Activated T-helper 9 cell treated with anti-CD3 and anti-CD28 coated beads, Interleukin-2, amount 50 U/mL, for 16 hours (primary cell): ENCODE results near the gene KRTAP12-2.
"Not testable (repeated sequence)": the region's sequence is repeated elsewhere in the genome, so short reads cannot be mapped to it uniquely, and the experiment has no call there.

Experiments used
- DNase-seq: peaks from one replicate; pipeline ENCODE4 v3.0.0-alpha.2; 2020; ENCODE audit warnings: low read depth

The KRTAP12-2 gene

GRCh38 chr21:44684077-44684476, 17.4 kb upstream of the KRTAP12-2 start:
- no peak for DNase-seq

DNA sequence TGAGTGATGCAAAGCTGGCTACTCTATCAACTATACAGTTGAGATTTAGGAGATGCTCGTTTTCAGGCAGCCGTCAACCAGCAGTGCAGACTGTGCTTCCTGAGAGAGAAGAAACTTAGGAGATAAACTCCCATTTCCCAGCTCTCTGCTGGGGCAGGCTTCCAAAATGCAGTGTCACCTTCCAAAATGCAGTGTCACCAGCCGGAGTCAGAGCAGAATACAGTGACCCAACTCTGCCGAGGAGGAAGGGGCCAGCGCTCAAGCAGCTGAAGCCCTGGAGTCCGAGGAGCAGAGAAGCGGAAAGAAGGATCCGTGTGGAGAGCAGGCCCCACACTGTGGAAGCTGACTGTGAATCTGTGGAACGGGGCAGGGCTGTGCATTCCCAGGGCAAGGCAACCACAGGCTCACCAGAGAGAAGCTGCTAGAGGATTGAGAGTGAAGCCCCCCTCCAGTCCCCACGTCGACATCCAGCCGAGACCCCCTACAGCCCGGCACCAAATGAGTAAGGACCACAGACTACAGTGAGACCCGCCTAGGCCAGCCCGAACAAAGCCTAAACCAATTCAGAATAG, 15.9 kb upstream of the KRTAP12-2 start:
- no peak for DNase-seq

DNA sequence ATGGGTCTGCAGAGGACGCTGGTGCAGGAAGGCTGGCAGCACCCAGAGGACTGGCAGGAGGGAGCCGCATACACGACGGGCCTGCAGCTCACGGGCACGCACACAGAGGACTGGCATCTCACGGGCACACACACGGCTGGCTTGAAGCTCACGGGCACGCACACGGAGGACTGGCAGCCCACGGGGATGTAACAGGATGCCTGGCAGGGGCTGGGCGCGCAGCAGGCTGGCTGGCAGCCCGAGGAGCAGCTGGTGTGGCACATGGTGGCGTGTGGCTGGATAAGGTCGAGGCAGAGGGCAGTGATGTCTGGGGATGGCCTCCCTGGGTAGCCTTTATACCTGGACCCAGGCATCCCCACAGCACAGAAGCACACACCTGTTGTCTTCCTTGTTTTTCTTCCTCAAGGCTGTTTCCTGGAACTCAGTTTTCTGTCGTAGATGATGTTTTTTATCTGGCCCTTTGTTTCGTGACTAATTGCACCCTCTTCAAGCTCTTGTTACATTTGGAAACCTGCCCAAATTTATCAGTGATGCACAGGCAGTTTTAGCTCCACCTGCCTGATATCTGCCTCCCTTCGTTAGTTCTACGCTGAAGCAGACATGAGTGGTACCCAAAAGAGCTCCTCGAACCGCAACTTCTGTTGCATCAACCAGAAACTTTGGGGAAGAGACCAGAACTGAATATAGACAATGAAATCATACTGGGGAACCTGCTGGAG, 15.3 kb upstream of the KRTAP12-2 start, which contains the start of gene KRTAP12-1:
KRTAP12-1 (minus strand) TSS at position 303 of the 719 bp plus-strand sequence; CDS start at position 263, 40 bp downstream.
- no peak for DNase-seq

DNA sequence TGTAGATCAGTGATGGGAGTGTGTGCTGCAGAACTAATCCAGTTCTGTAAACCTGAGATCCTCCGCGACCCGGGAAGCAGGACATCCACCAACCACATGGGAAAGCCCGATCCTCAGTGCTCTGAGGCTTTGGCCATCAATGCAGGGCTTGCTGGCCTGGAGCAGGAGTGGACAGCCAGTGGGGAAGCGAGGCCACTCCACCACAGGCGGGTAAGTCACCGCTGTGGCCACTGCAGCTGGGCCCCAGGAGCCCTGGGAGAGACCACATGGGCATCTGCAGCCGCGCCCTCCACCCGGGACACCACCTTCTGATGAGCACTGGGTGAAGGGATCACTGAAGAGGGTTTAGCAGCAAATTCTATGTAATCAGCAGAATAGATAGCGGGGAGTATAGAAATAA, 14.4 kb upstream of the KRTAP12-2 start:
- no peak for DNase-seq

DNA sequence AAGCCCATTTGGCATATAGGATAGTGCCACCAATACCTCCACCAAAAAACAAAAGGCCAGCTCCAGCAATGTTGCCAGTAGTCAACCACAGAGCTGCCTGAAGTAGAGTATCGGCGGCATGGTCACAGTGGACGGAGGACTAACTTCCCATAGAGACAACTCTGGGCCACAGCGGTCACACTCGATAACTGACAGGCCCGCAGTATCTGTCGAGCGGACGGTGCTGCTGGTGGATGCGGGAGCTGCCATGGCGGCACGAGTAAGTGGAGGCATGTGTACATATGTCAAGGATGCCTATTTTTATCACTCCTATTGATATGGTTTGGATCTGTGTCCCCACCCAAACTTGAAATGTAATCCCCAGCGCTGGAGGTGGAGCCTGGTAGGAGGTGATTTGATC, 11.2 kb upstream of the KRTAP12-2 start:
- DNase-seq, result no peak

DNA sequence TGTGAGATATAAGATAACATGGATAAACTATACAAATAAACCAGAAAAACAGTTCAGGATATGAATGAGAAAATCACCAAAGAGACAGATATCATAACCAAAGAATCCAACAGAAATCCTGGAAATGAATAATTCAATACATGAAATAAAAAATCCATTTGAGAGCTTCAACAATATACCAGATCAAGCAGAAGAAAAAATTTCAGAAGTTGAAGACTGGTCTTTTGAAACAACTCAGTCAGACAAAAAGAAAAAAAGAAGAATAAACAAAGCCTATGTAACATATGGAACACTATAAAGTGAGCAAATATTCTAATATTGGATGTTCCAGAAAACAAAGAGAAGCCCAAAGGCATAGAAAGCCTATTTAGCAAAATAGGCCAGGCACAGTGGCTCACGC, 5.2 kb upstream of the KRTAP12-2 start:
- no peak for DNase-seq

DNA sequence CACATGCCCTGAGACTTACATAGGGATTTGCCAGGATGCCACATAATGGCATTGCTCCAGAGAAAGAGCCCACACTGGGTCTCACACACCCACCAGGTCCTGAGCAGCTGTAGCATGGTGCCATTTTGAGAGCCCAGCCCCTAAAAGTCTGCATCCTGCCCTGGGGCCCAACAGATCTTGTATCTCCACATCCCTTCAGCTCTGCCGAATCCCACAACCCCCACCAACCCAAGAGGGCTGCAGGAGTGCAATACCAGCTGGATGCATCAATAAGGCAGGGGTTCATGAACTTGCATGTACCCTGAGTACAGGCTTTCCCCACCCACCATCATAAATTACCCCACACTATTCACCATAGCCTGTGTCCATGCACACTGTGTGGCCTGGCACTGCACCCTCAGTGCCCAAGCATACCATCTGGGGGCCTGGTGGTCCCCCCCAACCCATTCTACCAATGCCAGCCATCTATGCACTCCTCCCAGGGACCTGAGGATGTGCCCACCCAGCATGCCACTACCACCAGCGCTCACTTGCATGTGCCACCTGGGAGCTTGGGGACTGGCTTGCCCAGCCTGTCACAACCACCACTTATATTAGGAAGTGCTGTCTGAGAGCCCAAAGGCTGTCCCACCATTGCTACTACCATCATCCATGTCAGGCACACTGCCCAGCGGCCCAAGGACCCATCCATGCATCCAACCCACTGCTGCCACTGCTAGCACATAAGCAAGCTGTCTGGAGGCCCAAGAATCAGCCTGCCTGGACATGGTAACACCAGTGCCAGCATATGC, 4.1 kb upstream of the KRTAP12-2 start:
- DNase-seq, result no peak

- no peak for DNase-seq
Observed at GRCh38 chr21:44667612-44668011, 885 bp upstream of the KRTAP12-2 start.

DNA sequence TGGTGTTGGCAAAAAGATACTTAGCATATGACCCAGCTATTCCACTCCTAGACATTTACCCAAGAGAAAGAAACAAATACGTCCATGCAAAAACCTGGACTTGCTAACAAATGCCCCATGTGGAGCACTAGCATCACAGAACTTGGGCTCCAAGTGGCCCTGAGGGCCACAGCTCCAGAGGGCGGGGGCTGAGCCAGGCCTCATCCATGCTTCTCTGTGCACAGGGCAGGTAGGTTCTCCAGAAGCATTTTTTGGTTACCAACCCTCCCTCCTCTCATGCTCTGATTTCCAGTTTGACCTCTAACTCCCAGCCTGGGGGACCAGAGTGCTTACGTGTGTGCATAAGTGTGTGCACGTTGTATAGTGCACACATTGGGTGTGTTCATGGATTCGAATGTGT, 2.0 kb downstream of the KRTAP12-2 start:
- no peak for DNase-seq

DNA sequence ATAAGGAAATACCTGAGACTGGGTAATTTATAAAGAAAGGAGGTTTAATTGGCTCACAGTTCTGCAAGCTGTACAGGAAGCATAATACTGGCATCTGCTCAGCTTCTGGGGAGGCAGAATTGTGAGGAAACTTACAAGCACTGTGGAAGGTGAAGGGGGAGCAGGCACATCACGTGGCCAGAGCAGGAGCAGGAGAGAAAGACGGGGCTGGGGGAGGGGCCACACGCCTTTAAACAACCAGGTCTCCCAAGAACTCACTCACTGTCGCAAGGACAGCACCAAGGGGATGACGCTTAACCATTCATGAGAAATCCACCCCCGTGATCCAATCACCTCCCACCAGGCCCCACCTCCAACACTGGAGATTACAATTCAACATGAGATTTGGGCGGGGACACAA, 5.2 kb downstream of the KRTAP12-2 start:
- not testable (repeated sequence) for DNase-seq

DNA sequence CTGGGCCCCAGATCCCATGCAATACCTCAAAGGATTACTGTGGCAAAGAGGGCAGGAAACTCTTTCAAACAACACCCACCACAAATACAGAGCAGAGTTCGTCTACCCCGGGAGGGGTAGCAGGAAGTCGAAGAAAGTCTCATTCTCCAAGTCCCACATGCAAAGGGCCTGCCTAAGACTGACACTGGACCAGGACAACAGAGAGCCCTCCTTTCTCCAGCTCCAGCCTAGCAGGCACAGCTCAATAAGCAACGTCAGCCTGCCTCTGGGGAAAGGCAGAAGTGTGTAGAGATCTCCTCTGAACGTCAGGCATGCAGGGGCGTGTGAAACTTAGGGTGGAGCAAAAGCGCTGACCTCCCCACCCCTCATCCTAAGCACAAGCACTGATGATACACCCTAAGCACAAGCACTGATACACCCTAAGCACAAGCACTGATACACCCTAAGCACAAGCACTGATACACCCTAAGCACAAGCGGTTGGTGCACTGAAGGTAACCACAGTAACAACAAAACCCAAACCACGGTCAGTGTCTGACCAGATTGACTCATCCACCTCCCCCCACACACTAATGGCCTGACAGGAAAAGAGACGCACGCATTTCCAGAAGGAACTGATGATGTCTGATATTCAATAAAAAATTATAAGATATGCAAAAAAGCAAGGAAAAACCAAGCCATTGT, 7.7 kb downstream of the KRTAP12-2 start:
- no peak for DNase-seq

DNA sequence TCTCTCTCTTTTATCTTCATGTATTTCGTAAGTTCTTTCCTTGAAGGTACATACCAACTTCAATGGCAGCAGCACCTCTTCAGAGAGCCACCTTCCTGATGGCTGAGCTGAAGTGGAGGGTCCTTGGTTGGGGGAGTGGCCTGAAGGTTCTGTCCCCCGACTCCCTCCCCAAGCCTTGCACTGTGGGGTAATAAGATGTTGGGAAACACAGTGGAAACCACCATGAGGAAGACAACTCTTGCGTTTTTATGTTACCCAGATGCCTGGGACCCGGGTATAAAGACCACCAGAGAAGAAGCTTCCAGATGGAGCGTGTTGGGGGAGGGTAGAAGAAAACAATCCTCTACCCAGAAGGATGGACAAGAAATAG, 8.2 kb downstream of the KRTAP12-2 start:
- DNase-seq, result no peak

DNA sequence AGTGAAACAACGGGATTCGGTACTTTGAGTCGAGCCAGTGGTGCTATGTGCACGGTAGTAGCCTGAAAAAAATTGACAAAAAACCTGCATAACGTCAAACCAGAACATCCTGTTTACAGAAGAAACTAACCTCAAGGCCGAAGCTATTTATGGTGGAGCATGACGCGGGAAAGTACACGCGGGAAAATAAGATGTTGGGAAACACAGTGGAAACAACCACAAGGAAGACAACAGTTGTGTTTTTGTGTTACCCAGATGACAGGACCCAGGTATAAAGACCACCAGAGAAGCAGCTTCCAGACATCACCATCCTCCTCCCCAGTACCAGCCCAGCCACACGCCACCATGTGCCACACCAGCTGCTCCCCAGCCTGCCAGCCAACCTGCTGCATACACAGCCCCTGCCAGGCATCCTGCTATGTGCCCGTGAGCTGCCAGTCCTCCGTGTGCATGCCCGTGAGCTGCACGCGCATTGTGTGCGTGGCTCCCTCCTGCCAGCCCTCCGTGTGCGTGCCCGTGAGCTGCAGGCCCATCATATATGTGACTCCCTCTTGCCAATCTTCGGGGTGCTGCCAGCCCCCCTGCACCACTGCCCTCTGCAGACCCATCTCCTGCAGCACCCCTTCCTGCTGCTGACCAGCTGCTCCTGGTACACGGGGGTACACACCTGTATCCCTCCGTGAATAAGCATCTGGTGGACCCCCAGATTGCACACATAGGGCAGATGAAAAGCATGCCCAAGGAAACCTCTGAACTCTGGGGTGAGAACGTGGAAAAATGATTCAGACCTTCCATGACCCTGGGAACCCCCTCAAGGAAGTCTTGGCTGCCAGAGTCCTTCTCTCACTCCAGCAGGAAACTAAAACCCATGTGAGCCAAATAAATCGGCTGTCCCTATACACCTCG, 8.8 kb downstream of the KRTAP12-2 start, which contains the start of gene KRTAP12-3:
KRTAP12-3 (plus strand) TSS at position 298 of the 906 bp plus-strand sequence; CDS start at position 346, 48 bp downstream.
- DNase-seq, result no peak

DNA sequence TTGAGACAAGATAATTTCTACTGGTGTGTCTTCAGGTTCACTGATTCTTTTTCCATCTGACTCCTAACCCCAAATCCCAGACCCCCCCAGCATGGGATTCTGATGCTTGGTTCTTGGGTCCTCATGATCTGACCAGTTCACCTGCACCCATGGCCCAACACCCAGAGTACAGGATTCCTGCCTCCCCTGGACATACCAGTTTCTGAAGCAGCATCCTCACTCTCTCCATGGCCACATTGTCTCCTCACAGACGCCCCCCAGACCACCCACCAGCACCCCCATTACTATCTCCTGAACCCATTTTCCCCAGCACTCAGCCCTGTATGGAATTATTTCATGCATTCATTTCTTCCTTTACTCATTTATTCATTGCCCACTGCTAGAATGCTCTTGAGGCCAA, 9.9 kb downstream of the KRTAP12-2 start:
- no peak for DNase-seq

DNA sequence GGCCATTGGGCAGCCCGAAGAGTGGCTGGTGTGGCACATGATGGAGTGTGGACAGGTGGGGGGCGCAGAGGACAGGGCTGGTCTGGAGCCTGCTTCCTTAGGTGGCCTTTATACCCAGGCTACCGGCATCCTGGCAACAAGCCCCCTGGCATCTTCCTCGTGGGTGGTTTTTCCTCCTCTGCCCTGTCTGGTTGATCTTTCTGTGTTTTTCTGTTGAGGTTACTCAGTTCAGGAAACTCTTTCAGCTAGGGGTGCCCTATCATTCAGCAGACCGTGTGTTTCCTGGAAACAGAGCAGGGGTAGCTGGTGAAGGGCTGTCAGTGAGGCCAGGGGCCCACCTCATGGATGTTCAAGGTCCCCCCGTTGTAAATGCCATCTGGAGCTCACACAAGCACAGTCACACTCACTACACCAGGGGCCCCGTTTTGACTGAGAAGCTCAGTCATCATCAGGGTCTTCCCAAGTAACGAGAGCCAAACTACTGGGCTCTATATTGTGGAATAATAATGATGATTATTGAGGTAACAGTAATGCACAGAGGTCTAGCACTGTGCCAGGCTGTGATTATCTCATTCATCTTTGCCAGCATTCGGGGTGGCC, 12.1 kb downstream of the KRTAP12-2 start, which contains the start of gene KRTAP12-4:
KRTAP12-4 (minus strand) TSS at position 84 of the 600 bp plus-strand sequence; CDS start at position 39, 45 bp downstream.
- DNase-seq, result no peak

GRCh38 chr21:44653656-44654575, 12.8 kb downstream of the KRTAP12-2 start:
- peak; percentile 18 for DNase-seq

DNA sequence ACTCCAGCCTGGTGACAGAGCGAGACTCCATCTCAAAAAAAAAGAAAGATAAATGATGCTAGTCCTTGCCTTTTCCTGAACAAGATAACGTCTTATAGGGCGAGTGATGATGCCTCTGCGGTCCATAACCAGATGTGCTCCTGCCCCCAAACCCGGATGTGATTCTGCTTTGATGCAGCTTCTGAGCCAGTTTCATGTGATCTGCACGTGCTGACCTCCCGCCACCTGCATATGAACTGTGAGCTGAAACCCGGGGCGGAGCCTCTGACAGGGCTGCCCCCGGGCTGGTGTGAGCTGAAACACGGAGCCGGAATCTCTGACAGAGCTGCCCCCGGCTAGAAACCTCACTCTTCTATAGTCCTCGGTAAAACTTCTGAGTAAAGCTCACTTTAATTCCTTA, 13.6 kb downstream of the KRTAP12-2 start:
- DNase-seq, result no peak

DNA sequence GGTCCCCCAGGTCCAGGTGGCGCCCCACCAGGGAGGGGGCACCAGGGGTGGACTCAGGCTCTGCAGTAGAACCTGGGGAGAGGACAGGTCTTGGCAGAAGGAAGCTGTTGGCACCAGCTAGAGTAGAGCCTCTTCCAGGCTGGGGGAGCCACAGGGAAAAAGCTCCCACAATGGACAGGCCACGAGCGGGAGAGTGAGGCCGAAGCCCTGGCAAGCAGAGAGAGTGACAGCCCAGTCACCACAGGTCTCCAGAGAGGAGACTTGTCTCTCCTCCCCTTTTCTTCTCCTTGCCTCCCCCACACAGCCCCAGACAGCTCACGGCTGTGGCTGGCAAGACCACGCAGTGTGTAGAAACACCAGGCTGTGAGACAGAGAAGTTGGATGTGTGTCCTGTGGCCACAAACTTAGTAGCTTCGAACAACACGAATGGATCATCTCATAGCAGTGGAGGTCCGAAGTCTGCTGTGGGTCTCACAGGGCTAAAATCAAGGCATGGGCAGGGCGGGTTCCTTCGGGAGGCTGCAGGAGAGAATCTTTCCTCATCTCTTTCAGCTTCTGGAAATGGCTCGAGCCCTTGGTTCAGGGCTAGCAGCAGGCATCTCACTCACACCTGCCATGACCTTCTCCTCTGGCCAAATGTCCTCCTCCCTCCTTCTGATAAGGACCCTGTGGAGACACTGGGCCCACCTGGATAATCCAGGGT, 15.6 kb downstream of the KRTAP12-2 start:
- no peak for DNase-seq
